T-helper 17 cell (primary cell): ENCODE data around the gene CDC123. TPM values are rescaled to one million over a fixed set of nuclear protein-coding genes. Genes with fewer than 3 reads are reported as not detected.
"Not testable (repeated sequence)": the region's sequence is repeated elsewhere in the genome, so short reads cannot be mapped to it uniquely, and the experiment has no call there.

Source experiments
- ATAC-seq: fragments of 150-1000 bp; cut with Tn5 transposase; 2 replicates; pipeline ENCODE4 v1.10.0; 2021; ENCODE audit warnings: mild to moderate bottlenecking, moderate library complexity
- DNase-seq, 3 donors: peaks; one replicate each; pipeline versions ENCODE4 v3.0.0 to v3.0.0-alpha.2; 2020 to 2021
- H3K9me3 ChIP-seq: one replicate; pipeline ENCODE4 v1.7.0; 2013; ENCODE audit warnings: low read length, mild to moderate bottlenecking; ENCODE audit not compliant: control insufficient read depth, poor library complexity, severe bottlenecking
- H3K27ac Mint-ChIP-seq: one replicate; pipeline ENCODE4 v1.8.0; 2022; ENCODE audit warnings: mild to moderate bottlenecking, moderate library complexity, mixed read lengths
- H3K27me3 Mint-ChIP-seq: one replicate; pipeline ENCODE4 v1.8.0; 2022; ENCODE audit warnings: mixed read lengths
- H3K36me3 Mint-ChIP-seq: one replicate; pipeline ENCODE4 v1.8.0; 2022; ENCODE audit warnings: low read depth, mixed read lengths
- H3K4me1 Mint-ChIP-seq: one replicate; pipeline ENCODE4 v1.8.0; 2022; ENCODE audit warnings: mild to moderate bottlenecking, mixed read lengths
- H3K4me3 Mint-ChIP-seq: one replicate; pipeline ENCODE4 v1.8.0; 2022; ENCODE audit warnings: mild to moderate bottlenecking, moderate library complexity, mixed read lengths
- total RNA-seq, 4 donors: library from RNA in 2 of 4; stranded (reverse) in 2 of 4; gene quantifications; one replicate each; pipeline ENCODE4 v1.2.3 and lab custom pipeline; 2022 to 2026

CDC123 gene
- total RNA-seq, 2 donors from 2014 or later = 35.9 to 52.8 TPM

DNA sequence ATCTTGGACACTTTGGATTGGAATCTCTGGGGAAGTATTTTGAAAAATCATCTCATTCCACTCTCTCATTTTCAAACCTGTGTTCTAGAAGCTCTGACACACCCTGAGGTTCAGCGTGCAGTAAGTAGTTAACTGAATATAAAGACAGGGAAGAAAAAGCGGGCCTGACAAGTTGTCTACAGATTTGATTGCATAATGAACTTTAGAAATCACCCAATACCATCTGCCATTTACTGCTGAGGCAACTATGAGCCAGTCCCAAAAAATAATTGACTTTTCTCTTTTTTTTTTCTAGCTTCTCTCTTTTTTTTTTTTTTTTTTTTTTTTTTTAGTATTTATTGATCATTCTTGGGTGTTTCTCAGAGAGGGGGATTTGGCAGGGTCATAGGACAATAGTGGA, 29.5 kb downstream of the CDC123 start:
- H3K27me3 Mint-ChIP-seq = no peaks in the 10 kb centered on the region
- H3K9me3 ChIP-seq = no peaks in the 10 kb centered on the region
- DNase-seq = no peak
- peaks cover 8% of the 10 kb centered on the region for H3K36me3 Mint-ChIP-seq
- ATAC-seq = no peak
- H3K4me3 Mint-ChIP-seq = no peak overlapping the region
- peaks cover 13% of the 10 kb centered on the region for H3K4me1 Mint-ChIP-seq
- H3K27ac Mint-ChIP-seq = no peak overlapping the region

DNA sequence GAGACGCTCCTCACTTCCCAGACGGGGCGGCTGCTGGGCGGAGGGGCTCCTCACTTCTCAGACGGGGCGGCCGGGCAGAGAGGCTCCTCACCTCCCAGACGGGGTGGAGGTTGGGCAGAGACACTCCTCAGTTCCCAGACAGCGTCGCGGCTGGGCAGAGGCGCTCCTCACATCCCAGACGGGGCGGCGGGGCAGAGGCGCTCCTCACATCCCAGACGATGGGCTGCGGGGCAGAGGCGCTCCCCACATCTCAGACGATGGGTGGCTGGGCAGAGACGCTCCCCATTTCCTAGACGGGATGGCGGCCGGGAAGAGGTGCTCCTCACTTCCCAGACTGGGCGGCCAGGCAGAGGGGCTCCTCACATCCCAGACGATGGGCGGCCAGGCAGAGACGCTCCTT, 30.4 kb downstream of the CDC123 start:
- not testable (repeated sequence) for ATAC-seq, H3K9me3 ChIP-seq, H3K27me3 Mint-ChIP-seq, DNase-seq, H3K27ac Mint-ChIP-seq, H3K4me3 Mint-ChIP-seq, H3K36me3 Mint-ChIP-seq
- peaks cover 13% of the 10 kb centered on the region for H3K4me1 Mint-ChIP-seq

DNA sequence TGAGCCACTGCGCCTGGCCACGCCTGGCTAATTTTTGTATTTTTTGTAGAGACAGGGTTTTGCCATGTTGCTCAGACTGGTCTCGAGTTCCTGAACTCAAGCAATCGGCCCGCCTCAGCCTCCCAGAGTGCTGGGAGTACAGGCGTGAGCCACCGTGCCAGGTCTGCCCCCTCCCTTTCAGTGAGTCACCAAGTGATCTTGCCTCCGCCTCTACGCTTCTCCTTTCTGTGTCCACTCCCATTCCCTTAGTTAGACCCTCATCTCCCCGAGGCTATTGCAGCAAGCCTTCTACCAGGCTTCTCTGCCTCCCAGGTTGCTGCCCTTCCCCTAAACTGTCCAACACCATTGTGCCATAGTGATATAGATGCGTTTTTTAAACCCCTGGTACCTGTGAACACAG, 32.9 kb downstream of the CDC123 start:
- H3K27ac Mint-ChIP-seq = no peak overlapping the region
- ATAC-seq (no peak), DNase-seq (no peak)
- no peak overlapping the region for H3K4me3 Mint-ChIP-seq
- no peaks in the 10 kb centered on the region for H3K27me3 Mint-ChIP-seq
- peaks cover 8% of the 10 kb centered on the region for H3K36me3 Mint-ChIP-seq
- no peaks in the 10 kb centered on the region for H3K9me3 ChIP-seq
- H3K4me1 Mint-ChIP-seq = peaks cover 11% of the 10 kb centered on the region

DNA sequence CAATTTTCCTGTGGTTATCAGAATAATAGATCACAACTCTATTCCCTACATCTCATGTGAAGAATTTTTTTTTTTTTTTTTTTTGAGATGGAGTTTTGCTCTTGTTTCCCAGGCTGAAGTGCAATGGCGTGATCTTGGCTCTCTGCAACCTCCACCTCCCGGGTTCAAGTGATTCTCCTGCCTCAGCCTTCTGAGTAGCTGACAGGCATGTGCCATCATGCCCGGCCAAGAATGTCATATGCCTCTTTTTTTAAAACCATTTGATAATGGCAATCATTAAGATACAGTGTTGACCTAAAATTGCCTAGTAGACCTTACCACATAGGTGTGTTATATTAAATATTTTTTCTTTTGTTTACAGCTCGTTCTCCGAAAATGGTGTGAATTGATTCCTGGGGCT, 38.7 kb downstream of the CDC123 start:
- not testable (repeated sequence) for ATAC-seq, H3K9me3 ChIP-seq, H3K36me3 Mint-ChIP-seq, H3K27me3 Mint-ChIP-seq, H3K27ac Mint-ChIP-seq, H3K4me1 Mint-ChIP-seq, DNase-seq, H3K4me3 Mint-ChIP-seq

DNA sequence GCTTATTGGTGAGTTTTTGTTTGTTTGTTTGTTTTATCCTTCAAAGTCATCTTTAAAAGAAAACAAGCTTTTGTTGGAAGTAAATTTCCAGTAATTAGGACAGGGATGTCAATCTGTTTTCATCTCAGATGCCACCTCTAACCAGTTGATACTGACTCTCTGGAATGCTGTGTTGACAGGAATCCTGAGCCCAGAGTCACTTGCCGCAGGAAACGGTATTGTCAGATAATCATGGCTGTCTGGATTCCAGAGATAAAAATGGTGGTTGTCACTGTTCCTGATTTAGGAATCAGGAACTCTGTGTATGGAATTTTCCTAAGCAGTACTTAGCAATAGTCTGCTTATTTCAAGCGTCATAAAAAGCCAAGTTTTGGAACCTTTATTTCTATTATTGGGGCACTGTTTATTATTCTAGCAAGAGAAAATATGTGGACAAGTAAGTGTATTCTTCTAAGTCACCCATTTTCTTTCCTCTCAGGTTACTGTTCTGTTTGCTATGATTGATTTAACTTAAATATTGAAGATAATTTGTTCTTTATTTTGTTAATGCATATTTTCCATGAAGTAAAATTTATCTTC, 39.2 kb downstream of the CDC123 start:
- Mint-ChIP-seq H3K27ac (no peak overlapping the region), H3K4me3 (no peak overlapping the region), H3K27me3 (no peaks in the 10 kb centered on the region), H3K36me3 (no peaks in the 10 kb centered on the region), H3K4me1 (peaks cover 6% of the 10 kb centered on the region)
- DNase-seq (no peak), ATAC-seq (no peak)
- no peaks in the 10 kb centered on the region for H3K9me3 ChIP-seq

DNA sequence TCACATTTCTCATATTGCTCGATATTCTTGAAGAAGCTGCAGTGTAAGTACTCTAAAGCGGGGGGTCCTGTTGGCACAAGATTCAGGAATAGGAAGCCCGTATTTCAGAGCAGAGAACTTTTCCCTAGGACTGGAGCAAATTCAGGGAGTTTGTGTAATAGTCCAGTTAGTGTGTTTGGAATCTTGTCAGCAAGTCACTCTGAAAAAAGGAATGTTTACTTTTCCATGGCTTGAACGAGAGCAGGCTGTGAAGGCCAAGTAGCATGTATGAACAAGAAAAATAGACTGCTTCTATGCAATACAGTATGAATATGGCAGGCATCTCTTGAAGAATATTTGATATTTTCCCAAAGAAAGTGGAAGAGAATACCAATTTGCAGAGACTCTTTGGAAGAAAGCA, 39.8 kb downstream of the CDC123 start:
- no peak overlapping the region for H3K27ac Mint-ChIP-seq

DNA sequence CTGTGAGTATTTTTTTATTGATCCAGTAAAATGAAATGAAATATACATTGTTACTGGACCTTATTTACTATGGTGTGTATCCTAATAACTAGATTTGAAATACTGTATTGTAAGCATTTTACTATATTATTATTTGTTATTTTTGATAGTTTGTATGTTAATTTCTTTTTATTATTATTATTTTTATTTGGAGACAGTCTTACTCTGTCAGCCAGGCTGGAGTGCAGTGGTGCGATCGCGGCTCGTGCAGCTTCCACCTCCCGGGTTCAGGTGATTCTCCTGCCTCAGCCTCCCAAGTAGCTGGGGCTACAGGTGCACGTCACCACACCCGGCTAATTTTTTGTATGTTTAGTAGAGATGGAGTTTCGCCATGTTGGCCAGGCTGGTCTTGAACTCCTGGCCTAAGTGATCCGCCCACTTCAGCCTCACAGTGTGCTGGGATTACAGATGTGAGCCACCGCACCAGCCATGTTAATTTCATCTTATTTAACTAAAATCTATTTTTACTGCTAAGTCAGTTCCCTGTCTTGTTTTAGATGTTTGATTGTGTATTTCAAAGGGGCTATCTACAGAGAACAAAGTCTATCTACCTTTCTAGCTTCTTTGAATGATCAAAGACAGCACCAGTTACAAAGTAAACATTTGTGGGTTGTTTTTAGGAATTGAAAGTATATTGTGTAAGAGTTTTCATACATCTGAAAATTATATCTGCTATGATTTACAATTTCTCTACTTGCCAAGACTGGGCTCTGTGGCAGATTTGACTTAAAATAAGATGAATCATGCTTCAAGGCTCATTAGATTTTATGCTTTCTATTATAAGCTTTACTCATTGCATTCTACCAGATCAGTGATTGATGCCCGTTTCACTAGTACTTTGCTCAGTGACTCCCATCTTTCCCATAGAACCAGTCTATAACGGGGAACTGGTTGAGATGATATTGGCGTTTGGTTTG, 41.6 kb downstream of the CDC123 start:
- H3K9me3 ChIP-seq = no peaks in the 10 kb centered on the region
- Mint-ChIP-seq H3K27ac (no peak overlapping the region), H3K4me3 (no peak overlapping the region), H3K4me1 (peaks cover 14% of the 10 kb centered on the region), H3K27me3 (no peaks in the 10 kb centered on the region), H3K36me3 (no peaks in the 10 kb centered on the region)
- DNase-seq (no peak), ATAC-seq (no peak)

More for the DNA sequence above, 39.8 kb downstream of the CDC123 start:
- DNase-seq = no peak
- Mint-ChIP-seq H3K4me3 (no peak overlapping the region), H3K27me3 (no peaks in the 10 kb centered on the region), H3K4me1 (peaks cover 7% of the 10 kb centered on the region), H3K36me3 (no peaks in the 10 kb centered on the region)
- no peaks in the 10 kb centered on the region for H3K9me3 ChIP-seq
- ATAC-seq = no peak

DNA sequence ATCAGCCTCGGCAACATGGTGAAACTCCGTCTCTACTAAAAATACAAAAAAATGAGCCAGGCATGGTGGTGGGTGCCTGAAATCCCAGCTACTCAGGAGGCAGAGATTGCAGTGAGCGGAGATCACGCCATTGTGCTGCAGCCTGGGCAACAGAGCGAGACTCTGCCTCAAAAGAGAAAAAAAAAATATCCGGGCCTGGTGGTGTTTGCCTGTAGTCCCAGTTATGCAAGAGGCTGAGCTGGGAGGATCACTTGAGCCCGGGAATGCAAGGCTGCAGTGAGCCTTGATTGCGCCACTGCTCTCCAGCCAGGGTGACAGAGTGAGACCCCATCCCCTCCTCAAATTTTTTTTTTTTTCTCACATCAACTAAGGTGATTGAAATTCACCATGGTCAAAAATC, 42.8 kb downstream of the CDC123 start:
- Mint-ChIP-seq H3K4me3 (no peak overlapping the region), H3K36me3 (no peaks in the 10 kb centered on the region), H3K27me3 (no peaks in the 10 kb centered on the region), H3K27ac (no peak overlapping the region), H3K4me1 (peaks cover 14% of the 10 kb centered on the region)
- no peaks in the 10 kb centered on the region for H3K9me3 ChIP-seq
- no peak for ATAC-seq
- no peak for DNase-seq

DNA sequence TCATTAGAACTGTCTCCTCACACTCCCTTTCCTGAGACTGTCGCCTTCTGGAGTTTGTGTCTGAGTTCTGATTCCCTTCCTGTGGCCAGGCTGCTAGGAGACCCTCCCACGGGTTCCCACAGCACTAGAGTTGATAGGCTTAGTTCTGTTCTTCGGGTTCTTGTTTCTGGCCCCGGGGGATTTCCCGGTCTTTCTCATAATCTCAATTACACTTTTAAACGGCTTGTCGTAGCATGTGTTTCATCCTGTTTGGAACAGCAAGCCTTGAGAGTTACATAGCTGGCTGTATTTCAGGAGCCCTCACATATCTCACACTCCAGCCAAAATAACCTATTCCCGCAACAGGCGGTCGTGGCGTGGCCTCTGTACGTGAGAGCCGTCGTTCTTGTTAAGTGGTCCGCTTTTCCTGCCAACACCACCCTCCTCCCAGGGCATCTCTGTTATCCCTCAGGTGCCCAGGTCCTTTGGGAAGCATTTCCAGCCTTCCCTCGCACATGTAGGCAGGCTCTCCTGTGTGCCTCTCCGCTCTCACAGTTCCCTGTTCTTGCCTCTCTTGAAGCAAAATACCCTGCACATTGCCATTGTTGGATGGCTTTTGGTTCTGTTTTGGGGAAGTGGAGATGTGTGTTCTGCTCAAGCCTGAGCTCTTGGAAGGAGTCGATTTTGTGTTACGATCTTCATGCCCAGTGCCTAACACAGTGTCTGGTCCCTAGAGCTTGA, 46.0 kb downstream of the CDC123 start:
- H3K4me1 Mint-ChIP-seq = peaks cover 12% of the 10 kb centered on the region
- H3K27ac Mint-ChIP-seq = peak overlapping the region; percentile 96
- H3K9me3 ChIP-seq = no peaks in the 10 kb centered on the region
- DNase-seq (no peak), ATAC-seq (peak; percentile 37)
- H3K27me3 Mint-ChIP-seq = no peaks in the 10 kb centered on the region
- H3K36me3 Mint-ChIP-seq = no peaks in the 10 kb centered on the region
- H3K4me3 Mint-ChIP-seq = no peak overlapping the region

DNA sequence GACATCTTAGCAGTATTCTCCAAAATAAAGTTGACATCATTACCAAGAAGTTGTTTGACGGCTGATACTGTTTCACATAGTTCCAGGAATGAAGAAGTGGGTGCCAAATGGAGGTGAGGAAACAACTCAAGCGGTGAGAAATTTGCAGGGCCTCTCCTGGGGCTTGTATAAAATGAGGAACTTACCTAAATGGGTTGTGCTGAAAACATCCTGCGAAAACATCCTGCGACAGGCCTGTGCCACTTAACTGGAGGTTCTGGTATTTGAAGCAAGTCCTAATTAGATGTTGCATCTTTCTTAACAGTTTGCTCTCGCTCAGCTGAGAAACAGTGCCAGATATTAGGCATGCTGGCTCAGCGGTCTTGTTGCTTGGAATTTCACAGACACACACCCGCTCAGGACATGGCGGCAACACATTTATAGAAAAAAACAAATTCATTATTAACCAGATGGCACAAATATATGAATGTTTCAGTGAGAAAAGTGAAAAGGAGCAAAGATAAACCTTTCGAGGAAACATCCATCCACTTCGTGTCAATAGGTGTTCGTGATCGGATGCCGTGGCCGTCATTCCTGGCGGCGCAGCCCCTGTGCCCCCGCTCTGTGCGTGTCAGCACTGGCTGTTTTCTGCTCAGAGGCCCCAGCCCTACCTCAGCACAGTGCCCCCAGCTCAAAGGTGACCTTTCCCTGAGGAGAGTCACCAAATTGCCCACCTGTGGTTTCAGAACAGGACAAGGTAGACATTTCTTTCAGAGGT, 48.1 kb downstream of the CDC123 start:
- Mint-ChIP-seq H3K4me3 (no peak overlapping the region), H3K4me1 (peaks cover 12% of the 10 kb centered on the region), H3K36me3 (peaks cover 2% of the 10 kb centered on the region), H3K27ac (peak overlapping the region; percentile 96), H3K27me3 (no peaks in the 10 kb centered on the region)
- DNase-seq = no peak
- H3K9me3 ChIP-seq = no peaks in the 10 kb centered on the region
- ATAC-seq = peak; percentile 68

DNA sequence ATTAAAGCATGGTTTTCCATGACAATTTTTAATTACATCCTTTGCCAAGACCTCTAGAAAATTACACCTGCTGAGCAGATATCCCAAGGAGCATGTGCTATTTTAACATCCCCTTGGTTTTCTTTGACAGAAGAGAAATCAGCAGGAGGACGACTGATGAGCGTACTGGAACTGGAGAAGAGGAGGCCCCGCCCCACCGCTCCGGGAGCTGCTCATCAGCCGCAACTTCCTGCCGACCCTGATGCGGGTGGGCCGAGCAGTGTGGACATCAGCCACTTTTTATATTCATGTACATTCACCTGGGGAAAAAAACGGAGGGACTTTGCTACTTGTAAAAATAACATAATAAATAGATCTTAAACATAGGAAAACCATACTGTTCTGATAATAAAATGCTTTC, 54.2 kb downstream of the CDC123 start:
- peaks cover 5% of the 10 kb centered on the region for H3K36me3 Mint-ChIP-seq
- no peaks in the 10 kb centered on the region for H3K27me3 Mint-ChIP-seq
- no peaks in the 10 kb centered on the region for H3K9me3 ChIP-seq
- DNase-seq (no peak), ATAC-seq (no peak)
- H3K4me3 Mint-ChIP-seq = no peak overlapping the region
- no peak overlapping the region for H3K27ac Mint-ChIP-seq
- H3K4me1 Mint-ChIP-seq = no peaks in the 10 kb centered on the region

DNA sequence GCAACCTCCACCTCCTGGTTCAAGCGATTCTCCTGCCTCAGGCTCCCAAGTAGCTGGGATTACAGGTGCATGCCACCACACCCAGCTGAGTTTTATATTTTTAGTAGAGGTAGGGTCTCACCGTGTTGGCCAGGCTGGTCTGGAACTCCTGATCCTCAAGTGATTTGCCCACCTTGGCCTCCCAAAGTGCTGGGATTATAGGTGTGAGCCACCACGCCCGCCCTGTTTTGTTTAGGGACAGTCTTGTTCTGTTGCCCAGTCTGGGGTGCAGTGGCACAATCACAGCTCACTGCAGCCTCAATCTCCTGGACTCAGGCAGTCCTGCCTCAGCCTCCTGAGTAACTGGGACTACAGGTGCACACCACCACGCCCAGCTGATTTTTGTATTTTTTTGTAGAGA, 54.7 kb downstream of the CDC123 start:
- ATAC-seq, H3K36me3 Mint-ChIP-seq, H3K9me3 ChIP-seq, DNase-seq, H3K27me3 Mint-ChIP-seq, H3K4me1 Mint-ChIP-seq: not testable (repeated sequence)
- peak overlapping the region; percentile 25 for H3K4me3 Mint-ChIP-seq
- H3K27ac Mint-ChIP-seq = peak overlapping the region; percentile 16

DNA sequence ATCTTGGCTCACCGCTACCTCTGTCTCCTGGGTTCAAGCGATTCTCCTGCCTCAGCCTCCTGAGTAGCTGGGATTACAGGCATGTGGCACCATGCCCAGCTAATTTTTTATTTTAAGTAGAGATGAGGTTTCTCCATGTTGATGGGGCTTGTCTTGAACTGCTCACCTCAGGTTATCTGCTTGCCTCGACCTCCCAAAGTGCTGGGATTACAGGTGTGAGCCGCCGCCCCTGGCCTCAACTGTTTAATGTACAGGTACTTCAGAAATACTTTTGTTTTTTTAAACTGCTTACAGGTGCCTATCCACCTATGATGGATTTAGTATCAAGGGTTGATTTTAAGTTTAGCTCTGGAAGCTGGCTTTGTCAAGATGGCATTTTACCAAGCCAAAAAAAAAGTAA, 55.6 kb downstream of the CDC123 start:
- H3K4me1 Mint-ChIP-seq = no peaks in the 10 kb centered on the region
- no peak for DNase-seq
- H3K27me3 Mint-ChIP-seq = no peaks in the 10 kb centered on the region

More for the DNA sequence above, 55.6 kb downstream of the CDC123 start:
- ATAC-seq = no peak
- Mint-ChIP-seq H3K4me3 (no peak overlapping the region), H3K27ac (peak overlapping the region; percentile 16), H3K36me3 (peaks cover 5% of the 10 kb centered on the region)
- no peaks in the 10 kb centered on the region for H3K9me3 ChIP-seq
